SU-DHL-6 (cell line): ENCODE measurements around the gene PI4KA.

Experiments
- H2AFZ ChIP-seq: fragments of 200-600 bp; sonication (generic); 2 replicates; pipeline ENCODE4 v1.6.1; 2014; ENCODE audit warnings: low read depth, mild to moderate bottlenecking, moderate library complexity, mixed read lengths, antibody characterized with exemption, low read length; ENCODE audit not compliant: severe bottlenecking
- H3F3A ChIP-seq: fragments of 200-600 bp; shearing (Covaris generic); 2 replicates; pipeline ENCODE4 v1.6.0; 2016; ENCODE audit warnings: antibody characterized with exemption, mild to moderate bottlenecking; ENCODE audit not compliant: insufficient read depth
- H3K27ac ChIP-seq: fragments of 200-600 bp; sonication (generic); 2 replicates; pipeline ENCODE4 v1.5.1; 2016; ENCODE audit warnings: low read depth, mild to moderate bottlenecking, low read length, moderate library complexity, mixed read lengths
- H3K27me3 ChIP-seq: fragments of 200-600 bp; sonication (generic), shearing (Covaris generic); 2 replicates; pipeline ENCODE4 v1.6.0; 2014; ENCODE audit warnings: mild to moderate bottlenecking, low read length
- H3K36me3 ChIP-seq: fragments of 200-600 bp; sonication (generic); 2 replicates; pipeline ENCODE4 v1.6.1; 2014; ENCODE audit warnings: mild to moderate bottlenecking, low read length, mixed read lengths
- H3K4me2 ChIP-seq: fragments of 300-600, 200-600 bp; shearing (Covaris generic), sonication (generic); 2 replicates; pipeline ENCODE4 v1.6.0; 2014; ENCODE audit warnings: low read length, low read depth, mild to moderate bottlenecking; ENCODE audit not compliant: poor library complexity, severe bottlenecking
- H3K4me3 ChIP-seq: fragments of 200-600 bp; sonication (generic); 2 replicates; pipeline ENCODE4 v1.5.1; 2014; ENCODE audit warnings: antibody characterized with exemption, low read length, mild to moderate bottlenecking, mixed read lengths; ENCODE audit not compliant: insufficient read depth, poor library complexity, severe bottlenecking
- H3K79me2 ChIP-seq: fragments of 200-600 bp; sonication (generic); 2 replicates; pipeline ENCODE4 v1.6.1; 2014; ENCODE audit warnings: mild to moderate bottlenecking, low read length, moderate library complexity; ENCODE audit not compliant: insufficient read depth
- H3K9ac ChIP-seq: fragments of 200-600 bp; sonication (generic); 2 replicates; pipeline ENCODE4 v1.7.0; 2014; ENCODE audit warnings: mild to moderate bottlenecking, low read length
- H3K9me2 ChIP-seq: fragments of 200-600 bp; sonication (generic); replicated peaks from 2 replicates; pipeline ENCODE4 v1.6.1; 2014; ENCODE audit warnings: low read length; ENCODE audit not compliant: insufficient read depth
- H3K9me3 ChIP-seq: fragments of 200-600 bp; sonication (generic); 2 replicates; pipeline ENCODE4 v1.6.1; 2014; ENCODE audit warnings: low read length, mixed read lengths; ENCODE audit not compliant: insufficient read depth
- H4K20me1 ChIP-seq: fragments of 200-600 bp; sonication (generic); 2 replicates; pipeline ENCODE4 v1.6.1; 2014; ENCODE audit warnings: low read depth, mild to moderate bottlenecking, antibody characterized with exemption, low read length, moderate library complexity, mixed read lengths
- CTCF ChIP-seq: fragments of 200-600 bp; sonication (generic); IDR thresholded peaks from one replicate; pipeline ENCODE4 v1.5.1; 2017; ENCODE audit warnings: antibody characterized with exemption, mild to moderate bottlenecking, low read length, moderate library complexity; ENCODE audit not compliant: insufficient read depth, poor library complexity, severe bottlenecking
- EZH2phosphoT487 ChIP-seq: fragments of 200-600 bp; sonication (generic), shearing (Covaris generic); conservative IDR thresholded peaks from 2 replicates; pipeline ENCODE4 v1.6.1; 2018; ENCODE audit warnings: mild to moderate bottlenecking, antibody characterized with exemption, low read length, moderate library complexity, mixed read lengths

PI4KA gene

DNA sequence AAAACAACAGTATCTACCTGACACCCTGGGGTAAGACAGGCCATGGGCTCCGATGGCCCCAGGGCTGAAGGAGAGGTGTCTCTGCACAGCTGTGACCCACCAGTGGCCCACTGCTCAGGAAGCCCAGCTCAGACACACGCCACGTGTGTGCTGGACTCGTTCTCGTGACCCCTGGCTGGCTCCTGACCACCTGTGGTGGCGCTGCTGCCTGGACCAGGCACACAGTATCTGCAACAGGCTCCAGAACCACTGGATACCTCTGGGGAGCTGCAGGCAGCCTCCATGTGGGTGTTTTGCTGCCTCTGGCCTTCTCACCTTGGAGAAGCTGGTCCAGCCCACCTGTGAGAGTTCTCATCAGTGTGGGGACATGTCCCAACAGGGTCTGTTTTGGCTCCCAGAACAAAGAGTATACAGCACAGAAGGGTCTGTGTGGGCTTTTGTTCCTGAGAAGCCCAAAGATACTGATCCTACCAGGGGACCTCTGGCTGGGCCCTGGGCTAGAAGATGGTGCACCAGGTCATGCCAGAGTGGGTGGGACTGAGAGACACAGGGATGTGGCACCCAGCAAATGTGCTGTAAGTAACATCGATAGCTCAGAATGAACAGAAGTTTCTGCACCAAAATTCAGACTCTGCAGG, 106.4 kb downstream of the PI4KA start:
- TF ChIP-seq CTCF (no peak), EZH2phosphoT487 (no peak)
- no peaks in the 10 kb centered on the region for H3K36me3 ChIP-seq

GRCh38 chr22:20751185-20751851, 107.3 kb downstream of the PI4KA start:
- Histone ChIP-seq H3F3A (no peaks in the 10 kb centered on the region), H3K9ac (no peak overlapping the region), H3K9me3 (no peaks in the 10 kb centered on the region), H3K36me3 (no peaks in the 10 kb centered on the region), H4K20me1 (no peaks in the 10 kb centered on the region), H3K27me3 (no peaks in the 10 kb centered on the region), H3K4me3 (no peak overlapping the region), H3K4me2 (no peak overlapping the region), H3K9me2 (no peaks in the 10 kb centered on the region), H3K79me2 (no peaks in the 10 kb centered on the region), H3K27ac (peak overlapping the region; percentile 88; the same call in 1 of the 2 replicates), H2AFZ (no peak overlapping the region)
- TF ChIP-seq EZH2phosphoT487 (no peak), CTCF (no peak)

More for the DNA sequence above, 106.4 kb downstream of the PI4KA start:
- Histone ChIP-seq H3K79me2 (no peaks in the 10 kb centered on the region), H3K27ac (no peak overlapping the region), H3K4me2 (no peak overlapping the region), H2AFZ (no peak overlapping the region), H3K9me3 (no peaks in the 10 kb centered on the region), H3K27me3 (no peaks in the 10 kb centered on the region), H3K4me3 (no peak overlapping the region), H3K9me2 (no peaks in the 10 kb centered on the region), H3F3A (no peaks in the 10 kb centered on the region), H4K20me1 (no peaks in the 10 kb centered on the region), H3K9ac (no peak overlapping the region)

- H2AFZ ChIP-seq = no peak overlapping the region
- H3K4me2 ChIP-seq = no peak overlapping the region
- no peaks in the 10 kb centered on the region for H3K79me2 ChIP-seq
- 0 out of 2 replicates have a peak overlapping the region, but pooled peaks have one; percentile 3 for H3K9ac ChIP-seq
- TF ChIP-seq EZH2phosphoT487 (no peak), CTCF (no peak)
- no peaks in the 10 kb centered on the region for H3K36me3 ChIP-seq
- H3F3A ChIP-seq = no peaks in the 10 kb centered on the region
- no peaks in the 10 kb centered on the region for H3K9me3 ChIP-seq
- no peaks in the 10 kb centered on the region for H4K20me1 ChIP-seq
- no peaks in the 10 kb centered on the region for H3K27me3 ChIP-seq
- peak overlapping the region; percentile 88 for H3K27ac ChIP-seq
- no peaks in the 10 kb centered on the region for H3K9me2 ChIP-seq
- H3K4me3 ChIP-seq = no peak overlapping the region
These were observed 108.0 kb downstream of the PI4KA start for GRCh38 chr22:20750461-20751184.
